Measurements from ENCODE around the gene IFNGR2. TPM values are rescaled to one million over a fixed set of nuclear protein-coding genes. Genes with fewer than 3 reads are reported as not detected.
"Not testable (repeated sequence)": the region's sequence is repeated elsewhere in the genome, so short reads cannot be mapped to it uniquely, and the experiment has no call there.

Gene IFNGR2
- polyA plus RNA-seq, 1 donor = 110 TPM

DNA sequence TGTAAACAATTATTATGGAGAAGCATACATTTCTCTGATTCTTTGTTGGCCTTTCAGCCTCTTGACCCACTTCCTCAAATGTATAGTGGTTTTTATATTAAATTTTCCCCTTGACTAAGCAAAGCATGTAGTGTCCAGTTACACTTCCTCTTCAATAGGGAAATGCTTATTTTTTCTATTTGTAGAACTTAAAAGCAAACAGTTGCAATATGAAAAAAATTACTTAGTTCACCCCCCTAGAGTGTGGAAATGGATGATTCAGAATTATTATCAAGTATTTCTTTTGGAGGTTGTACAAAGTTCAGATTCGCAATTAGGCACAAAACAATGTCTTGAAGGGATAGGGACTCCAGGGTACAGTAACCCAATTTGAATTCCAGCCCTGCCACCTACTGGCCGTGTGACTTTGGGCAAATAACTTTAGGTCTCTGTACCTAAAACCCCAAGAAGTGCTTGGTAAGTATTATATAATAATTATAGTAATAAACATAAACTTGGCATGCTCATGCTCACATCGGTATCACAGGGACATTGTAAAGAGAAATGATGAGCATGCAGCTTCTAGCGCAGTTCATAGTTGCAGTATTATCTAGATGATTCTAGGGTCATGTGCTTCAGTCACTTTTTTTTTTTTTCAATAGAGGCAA, 28.6 kb upstream of the IFNGR2 start:
- no CpG with 5 or more reads among the region's 4 CpGs for WGBS (ENCODE audit: insufficient coverage, low lambda C conversion rate)
- Histone ChIP-seq H3K4me3 (ENCODE audit: low read length) (no peak overlapping the region), H3K27me3 (ENCODE audit: control insufficient read depth, insufficient read depth, low read length) (no peaks in the 10 kb centered on the region), H3K4me1 (ENCODE audit: control insufficient read depth, insufficient read depth, low read length) (peaks cover 11% of the 10 kb centered on the region), H3K9me3 (ENCODE audit: control insufficient read depth, low read depth, low read length) (no peaks in the 10 kb centered on the region), H3K27ac (ENCODE audit: low read length) (peak overlapping the region; percentile 58), H3K36me3 (ENCODE audit: control insufficient read depth, insufficient read depth, low read length) (no peaks in the 10 kb centered on the region)
- DNase-seq = peak; percentile 65 to 81

DNA sequence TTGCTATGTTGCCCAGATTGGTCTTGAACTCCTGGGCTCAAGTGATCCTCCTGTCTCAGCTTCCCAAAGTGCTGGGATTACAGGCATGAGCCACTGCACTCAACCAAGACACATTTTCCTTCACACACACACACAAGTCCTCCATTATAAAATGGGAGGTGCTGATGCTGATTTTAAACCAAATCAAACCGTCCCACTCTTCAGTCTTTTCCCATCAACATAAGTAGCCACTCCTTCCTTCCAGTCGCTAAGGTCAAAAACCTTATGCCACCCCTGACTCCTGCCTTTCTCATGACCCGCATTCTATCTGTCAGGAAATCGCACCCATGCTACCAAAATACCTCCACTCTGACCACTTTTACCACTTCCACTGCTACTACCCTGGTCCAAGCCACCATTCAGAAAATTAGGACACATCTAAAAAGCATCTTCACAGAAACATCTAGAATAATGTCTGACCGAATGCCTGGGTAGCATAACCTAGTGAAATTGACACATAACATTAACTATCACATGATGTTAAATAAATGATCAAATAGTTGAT, 28.0 kb upstream of the IFNGR2 start:
- WGBS (ENCODE audit: insufficient coverage, low lambda C conversion rate) = 80% methylated on average over 1 of the region's 5 CpGs
- Histone ChIP-seq H3K4me1 (ENCODE audit: control insufficient read depth, insufficient read depth, low read length) (peaks cover 11% of the 10 kb centered on the region), H3K36me3 (ENCODE audit: control insufficient read depth, insufficient read depth, low read length) (no peaks in the 10 kb centered on the region), H3K4me3 (ENCODE audit: low read length) (no peak overlapping the region), H3K9me3 (ENCODE audit: control insufficient read depth, low read depth, low read length) (no peaks in the 10 kb centered on the region), H3K27me3 (ENCODE audit: control insufficient read depth, insufficient read depth, low read length) (no peaks in the 10 kb centered on the region), H3K27ac (ENCODE audit: low read length) (peak overlapping the region; percentile 39)
- DNase-seq = no peak

DNA sequence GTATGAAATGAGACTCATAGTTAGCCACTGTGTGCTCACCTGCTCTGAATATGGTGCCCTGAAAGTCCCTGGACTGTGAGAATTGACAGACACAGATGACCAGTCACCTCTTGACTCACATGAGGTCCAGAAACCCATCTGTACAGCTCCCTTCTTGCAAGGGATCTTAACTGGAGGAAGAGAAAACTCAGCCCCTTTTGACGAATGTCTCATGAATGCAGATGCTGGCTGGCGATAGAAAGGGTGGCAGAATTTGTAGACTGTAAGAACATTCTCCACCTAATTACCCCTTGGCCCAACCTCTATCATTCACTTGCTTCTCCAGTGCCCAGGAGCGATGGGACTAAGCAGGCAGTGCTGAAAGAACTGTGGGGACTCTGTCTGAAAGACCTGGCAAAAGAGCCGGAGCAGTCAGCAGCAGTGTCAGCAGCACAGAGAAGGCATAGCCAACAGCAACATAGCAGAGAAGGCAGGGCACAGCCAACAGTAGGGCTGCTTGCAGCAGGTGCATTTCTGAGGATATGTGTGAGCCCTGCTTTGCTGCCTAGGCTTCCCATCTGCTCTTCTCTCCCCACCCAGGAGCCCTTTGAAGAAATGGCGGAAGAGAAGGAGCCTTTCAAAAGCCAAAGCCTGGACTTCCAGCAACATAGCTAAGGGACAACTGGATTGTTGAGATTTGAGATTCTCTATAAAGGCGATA, 25.8 kb upstream of the IFNGR2 start:
- H3K27ac ChIP-seq (ENCODE audit: low read length) = no peak overlapping the region
- no peak for DNase-seq
- no peaks in the 10 kb centered on the region for H3K27me3 ChIP-seq (ENCODE audit: control insufficient read depth, insufficient read depth, low read length)
- WGBS (ENCODE audit: insufficient coverage, low lambda C conversion rate) = no CpG with 5 or more reads among the region's 6 CpGs
- H3K36me3 ChIP-seq (ENCODE audit: control insufficient read depth, insufficient read depth, low read length) = no peaks in the 10 kb centered on the region
- no peaks in the 10 kb centered on the region for H3K9me3 ChIP-seq (ENCODE audit: control insufficient read depth, low read depth, low read length)
- no peak overlapping the region for H3K4me3 ChIP-seq (ENCODE audit: low read length)
- H3K4me1 ChIP-seq (ENCODE audit: control insufficient read depth, insufficient read depth, low read length) = peaks cover 11% of the 10 kb centered on the region

DNA sequence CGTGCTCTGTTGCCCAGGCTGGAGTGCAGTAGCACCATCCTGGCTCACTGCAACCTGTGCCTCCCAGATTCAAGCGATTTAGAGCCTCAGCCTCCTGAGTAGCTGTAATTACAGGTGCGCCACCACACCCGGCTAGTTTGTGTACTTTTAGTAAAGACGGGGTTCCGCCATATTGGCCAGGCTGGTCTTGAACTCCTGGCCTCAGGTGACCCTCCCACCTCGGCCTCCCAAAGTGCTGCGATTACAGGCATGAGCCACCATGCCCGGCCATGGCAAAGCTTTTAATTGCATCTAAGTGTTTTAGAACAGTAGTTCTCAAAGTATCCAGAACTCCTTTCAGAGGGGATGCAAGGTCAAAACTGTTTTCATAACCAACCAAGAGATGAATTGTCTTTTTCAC, 25.1 kb upstream of the IFNGR2 start:
- H3K4me1 ChIP-seq (ENCODE audit: control insufficient read depth, insufficient read depth, low read length) = peaks cover 14% of the 10 kb centered on the region
- no peaks in the 10 kb centered on the region for H3K9me3 ChIP-seq (ENCODE audit: control insufficient read depth, low read depth, low read length)
- H3K36me3 ChIP-seq (ENCODE audit: control insufficient read depth, insufficient read depth, low read length) = no peaks in the 10 kb centered on the region
- H3K27me3 ChIP-seq (ENCODE audit: control insufficient read depth, insufficient read depth, low read length) = no peaks in the 10 kb centered on the region
- no CpG with 5 or more reads among the region's 9 CpGs for WGBS (ENCODE audit: insufficient coverage, low lambda C conversion rate)
- no peak overlapping the region for H3K4me3 ChIP-seq (ENCODE audit: low read length)
- no peak overlapping the region for H3K27ac ChIP-seq (ENCODE audit: low read length)
- no peak for DNase-seq

DNA sequence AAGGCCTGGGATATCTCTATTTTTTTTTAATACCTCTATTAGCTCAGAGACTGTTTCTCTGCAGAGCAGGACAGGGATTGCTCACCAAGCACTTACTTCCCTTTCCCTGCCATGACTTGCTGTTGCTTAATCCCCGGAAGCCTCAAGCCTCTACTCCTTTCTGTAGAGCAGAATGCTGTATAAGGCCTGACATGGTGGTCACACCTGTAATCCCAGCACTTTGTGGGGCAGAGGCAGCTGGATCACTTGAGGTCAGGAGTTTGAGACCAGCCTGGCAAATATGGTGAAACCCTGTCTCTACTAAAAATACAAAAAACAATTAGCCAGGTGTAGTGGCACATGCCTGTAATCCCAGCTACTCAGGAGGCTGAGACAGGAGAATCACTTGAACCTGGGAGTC, 23.3 kb upstream of the IFNGR2 start:
- not testable (repeated sequence) for DNase-seq; H3K4me3 ChIP-seq (ENCODE audit: low read length); H3K27me3 ChIP-seq (ENCODE audit: control insufficient read depth, insufficient read depth, low read length); H3K4me1 ChIP-seq (ENCODE audit: control insufficient read depth, insufficient read depth, low read length); H3K36me3 ChIP-seq (ENCODE audit: control insufficient read depth, insufficient read depth, low read length); H3K9me3 ChIP-seq (ENCODE audit: control insufficient read depth, low read depth, low read length)
- WGBS (ENCODE audit: insufficient coverage, low lambda C conversion rate) = no CpG with 5 or more reads among the region's 1 CpG
- H3K27ac ChIP-seq (ENCODE audit: low read length) = peak overlapping the region; percentile 4

DNA sequence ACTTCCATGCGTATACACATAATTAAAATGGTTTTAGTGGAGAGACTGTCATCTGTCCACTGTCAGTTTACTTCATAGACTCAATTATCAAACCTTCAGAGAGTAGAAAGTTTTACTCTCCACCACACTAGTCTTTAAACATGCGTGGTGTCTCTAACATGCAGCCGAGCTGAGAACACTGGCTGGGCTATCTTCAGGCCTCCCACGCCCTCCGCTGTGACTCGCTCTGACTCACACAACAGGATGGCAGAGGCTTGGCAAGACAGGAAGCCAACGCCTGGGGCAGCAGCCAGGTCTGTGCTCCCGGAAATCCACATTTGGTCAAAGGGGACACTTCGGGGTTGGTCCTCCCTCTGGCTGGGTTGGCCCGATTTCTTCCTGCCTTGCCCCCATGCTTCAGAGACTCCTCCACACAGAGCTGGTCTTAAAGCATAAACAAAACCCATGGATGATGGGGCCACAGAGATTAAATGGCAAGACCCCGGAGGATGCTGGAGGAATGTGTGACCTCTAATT, 22.7 kb upstream of the IFNGR2 start:
- Histone ChIP-seq H3K4me3 (ENCODE audit: low read length) (no peak overlapping the region), H3K36me3 (ENCODE audit: control insufficient read depth, insufficient read depth, low read length) (no peaks in the 10 kb centered on the region), H3K27me3 (ENCODE audit: control insufficient read depth, insufficient read depth, low read length) (no peaks in the 10 kb centered on the region), H3K9me3 (ENCODE audit: control insufficient read depth, low read depth, low read length) (no peaks in the 10 kb centered on the region), H3K4me1 (ENCODE audit: control insufficient read depth, insufficient read depth, low read length) (peaks cover 14% of the 10 kb centered on the region), H3K27ac (ENCODE audit: low read length) (peak overlapping the region; percentile 4)
- 80% methylated on average over 1 of the region's 11 CpGs for WGBS (ENCODE audit: insufficient coverage, low lambda C conversion rate)
- DNase-seq = peak in 1 of 2 donors; percentile 73

DNA sequence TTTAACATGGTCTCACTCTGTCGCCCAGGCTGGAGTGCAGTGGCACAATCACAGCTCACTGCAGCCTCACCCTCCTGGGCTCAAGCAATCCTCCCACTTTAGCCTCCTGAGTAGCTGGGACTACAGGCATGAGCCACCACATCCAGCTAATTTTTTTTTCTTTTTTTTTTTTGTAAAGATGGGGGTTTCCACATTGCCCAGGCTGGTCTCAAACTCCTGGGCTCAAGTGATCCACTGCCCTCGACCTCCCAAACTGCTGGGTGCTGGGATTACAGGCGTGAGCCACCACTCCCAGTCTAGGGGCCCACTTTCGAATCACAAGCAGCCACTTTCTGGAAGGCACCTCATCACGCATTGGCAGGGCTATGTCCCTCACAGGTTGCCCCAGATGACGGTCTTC, 21.8 kb upstream of the IFNGR2 start:
- not testable (repeated sequence) for H3K27ac ChIP-seq (ENCODE audit: low read length); H3K36me3 ChIP-seq (ENCODE audit: control insufficient read depth, insufficient read depth, low read length); DNase-seq; H3K4me3 ChIP-seq (ENCODE audit: low read length); H3K9me3 ChIP-seq (ENCODE audit: control insufficient read depth, low read depth, low read length); H3K27me3 ChIP-seq (ENCODE audit: control insufficient read depth, insufficient read depth, low read length)
- peaks cover 16% of the 10 kb centered on the region for H3K4me1 ChIP-seq (ENCODE audit: control insufficient read depth, insufficient read depth, low read length)
- no CpG with 5 or more reads among the region's 6 CpGs for WGBS (ENCODE audit: insufficient coverage, low lambda C conversion rate)

DNA sequence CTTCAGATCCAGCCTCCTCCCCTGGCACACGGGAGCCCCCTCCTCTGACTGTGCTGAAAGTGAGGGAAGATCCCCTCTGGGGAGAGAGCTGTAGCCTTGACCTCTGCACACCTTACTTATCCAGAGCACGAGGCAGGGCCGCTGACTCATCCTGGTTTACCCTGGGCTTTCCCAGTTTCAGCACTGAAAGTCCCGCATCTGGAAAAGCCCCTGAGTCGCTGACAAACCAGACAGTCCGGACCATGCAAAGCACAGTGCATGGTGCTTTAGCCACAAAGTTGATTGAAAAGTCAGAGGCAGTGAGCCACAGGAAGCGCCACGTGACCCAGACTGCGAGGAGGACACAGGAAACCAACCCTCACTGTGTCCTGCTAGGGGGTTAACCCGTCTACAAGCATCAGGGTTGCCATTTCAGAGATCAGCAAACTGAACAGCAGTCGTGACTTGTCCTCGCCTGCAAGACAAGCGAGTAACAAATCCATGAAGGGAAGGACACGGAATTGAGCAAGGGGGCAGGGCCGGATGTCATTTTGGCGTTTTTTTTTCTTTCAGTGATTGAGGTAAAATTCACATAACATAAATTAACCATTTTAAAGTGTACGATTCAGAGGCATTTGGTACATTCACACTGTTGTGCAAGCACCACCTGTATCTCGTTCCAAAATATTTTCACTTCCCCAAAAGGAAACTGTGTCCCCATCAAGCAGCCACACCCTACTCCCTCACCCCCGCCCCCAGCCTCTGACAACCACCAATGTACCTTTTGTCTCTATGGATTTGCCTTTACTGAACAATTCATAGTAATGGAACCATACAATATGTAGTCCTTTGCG, 19.9 kb upstream of the IFNGR2 start:
- no peaks in the 10 kb centered on the region for H3K27me3 ChIP-seq (ENCODE audit: control insufficient read depth, insufficient read depth, low read length)
- peak; percentile 74 to 86 for DNase-seq
- no CpG with 5 or more reads among the region's 20 CpGs for WGBS (ENCODE audit: insufficient coverage, low lambda C conversion rate)
- peaks cover 24% of the 10 kb centered on the region for H3K4me1 ChIP-seq (ENCODE audit: control insufficient read depth, insufficient read depth, low read length)
- no peak overlapping the region for H3K4me3 ChIP-seq (ENCODE audit: low read length)
- peak overlapping the region; percentile 4 for H3K27ac ChIP-seq (ENCODE audit: low read length)
- no peaks in the 10 kb centered on the region for H3K9me3 ChIP-seq (ENCODE audit: control insufficient read depth, low read depth, low read length)
- H3K36me3 ChIP-seq (ENCODE audit: control insufficient read depth, insufficient read depth, low read length) = no peaks in the 10 kb centered on the region

DNA sequence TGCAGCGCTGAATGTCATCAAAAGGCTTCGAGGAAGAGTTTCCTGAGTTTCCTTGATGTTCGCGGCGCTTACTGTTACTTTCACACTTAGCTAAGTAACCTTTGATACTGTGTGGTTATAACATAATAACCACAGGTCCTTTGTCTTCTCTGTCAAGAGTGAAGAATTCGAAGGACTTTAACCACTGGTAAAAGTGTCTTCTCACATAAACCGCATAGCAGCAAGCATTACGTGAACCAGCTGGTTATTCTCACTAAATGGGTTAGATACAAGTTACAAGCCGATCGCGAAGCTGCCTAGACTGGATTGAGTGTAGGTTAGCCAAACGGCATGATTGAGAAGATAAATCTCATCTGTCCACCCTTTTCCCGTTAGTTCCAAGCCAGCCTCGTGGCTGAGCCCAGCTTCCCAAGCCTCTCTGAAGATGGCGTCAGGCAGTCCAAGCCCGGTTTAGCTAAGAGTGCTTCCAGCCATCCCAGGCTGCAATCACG, 18.3 kb upstream of the IFNGR2 start:
- peak overlapping the region; percentile 30 for H3K27ac ChIP-seq (ENCODE audit: low read length)
- no peaks in the 10 kb centered on the region for H3K27me3 ChIP-seq (ENCODE audit: control insufficient read depth, insufficient read depth, low read length)
- WGBS (ENCODE audit: insufficient coverage, low lambda C conversion rate) = no CpG with 5 or more reads among the region's 17 CpGs
- no peak overlapping the region for H3K4me3 ChIP-seq (ENCODE audit: low read length)
- DNase-seq = peak in 1 of 2 donors; percentile 72
- no peaks in the 10 kb centered on the region for H3K36me3 ChIP-seq (ENCODE audit: control insufficient read depth, insufficient read depth, low read length)
- peaks cover 25% of the 10 kb centered on the region for H3K4me1 ChIP-seq (ENCODE audit: control insufficient read depth, insufficient read depth, low read length)
- no peaks in the 10 kb centered on the region for H3K9me3 ChIP-seq (ENCODE audit: control insufficient read depth, low read depth, low read length)

DNA sequence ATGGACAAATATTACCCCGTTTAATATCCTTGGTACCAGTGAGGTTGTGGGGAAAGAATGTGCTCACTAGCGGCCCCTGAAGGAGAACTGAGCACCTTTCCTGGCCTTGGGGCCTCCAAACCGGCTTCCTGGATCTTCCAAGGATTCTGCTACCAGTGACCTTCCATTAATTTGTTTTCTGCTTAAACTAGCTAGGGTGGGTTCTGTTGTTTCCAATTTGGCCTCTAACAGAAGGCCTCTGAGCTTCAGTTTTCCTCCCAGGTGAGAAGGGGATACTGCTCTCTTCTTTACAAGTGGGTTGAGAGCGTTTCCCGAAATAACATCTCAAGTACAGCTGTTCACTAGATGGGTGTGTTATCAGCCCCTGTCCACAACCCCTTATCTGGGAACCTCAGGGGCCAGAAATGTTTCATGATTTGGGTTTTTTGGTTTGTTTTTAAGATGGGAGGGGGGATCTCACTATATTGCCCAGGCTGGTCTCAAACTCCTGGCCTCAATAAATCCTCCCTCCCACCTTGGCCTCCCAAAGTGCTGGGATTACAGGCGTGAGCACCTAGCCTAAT, 16.9 kb upstream of the IFNGR2 start:
- Histone ChIP-seq H3K27me3 (ENCODE audit: control insufficient read depth, insufficient read depth, low read length) (no peaks in the 10 kb centered on the region), H3K27ac (ENCODE audit: low read length) (no peak overlapping the region), H3K4me1 (ENCODE audit: control insufficient read depth, insufficient read depth, low read length) (peaks cover 25% of the 10 kb centered on the region), H3K4me3 (ENCODE audit: low read length) (no peak overlapping the region), H3K36me3 (ENCODE audit: control insufficient read depth, insufficient read depth, low read length) (no peaks in the 10 kb centered on the region), H3K9me3 (ENCODE audit: control insufficient read depth, low read depth, low read length) (no peaks in the 10 kb centered on the region)
- no peak for DNase-seq
- WGBS (ENCODE audit: insufficient coverage, low lambda C conversion rate) = no CpG with 5 or more reads among the region's 6 CpGs

All from large intestine (tissue), 3 donors.